Neural progenitor cell (in vitro differentiated cells): ENCODE data around the gene XCR1.

Source experiments
- CTCF ChIP-seq: fragments of 200-600 bp; sonication (generic); IDR thresholded peaks from 2 replicates; pipeline ENCODE4 v1.5.1; 2017; ENCODE audit warnings: antibody characterized with exemption, mild to moderate bottlenecking
- EZH2 ChIP-seq: fragments of 200-600 bp; sonication (generic); IDR thresholded peaks from 2 replicates; pipeline ENCODE4 v1.6.1; 2017; ENCODE audit warnings: antibody characterized with exemption, mild to moderate bottlenecking, moderate library complexity
- EZH2phosphoT487 ChIP-seq: fragments of 200-600 bp; sonication (generic); IDR thresholded peaks from 2 replicates; pipeline ENCODE4 v1.6.1; 2017; ENCODE audit warnings: antibody characterized with exemption

DNA sequence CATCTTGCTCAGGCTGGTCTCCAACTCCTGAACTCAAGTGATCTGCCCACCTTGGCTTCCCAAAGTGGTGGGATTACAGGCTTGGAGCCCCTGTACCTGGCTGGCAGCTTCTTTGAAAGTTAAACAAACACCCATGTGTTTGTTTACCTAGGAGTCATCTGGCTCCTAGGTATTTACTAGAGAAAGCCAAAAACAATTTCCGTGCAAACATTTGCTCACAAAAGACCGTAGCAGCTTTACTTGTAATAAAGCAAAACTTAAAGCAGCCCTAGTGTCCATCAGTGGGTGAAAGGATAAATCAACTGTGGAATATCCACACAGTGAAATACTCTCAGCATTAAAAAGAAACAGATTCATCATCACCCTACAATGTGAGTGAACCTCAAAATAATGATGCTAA, 29.4 kb upstream of the XCR1 start:
- no peak for TF ChIP-seq EZH2
- TF ChIP-seq CTCF: no peak
- no peak for TF ChIP-seq EZH2phosphoT487
